OCI-LY7 (cell line): ENCODE measurements around the gene NARS2.

ENCODE experiments used
- CTCF ChIP-seq: fragments of 200-600 bp; sonication (generic); conservative IDR thresholded peaks from 2 replicates; pipeline ENCODE4 v1.5.1; 2014; ENCODE audit warnings: mild to moderate bottlenecking, antibody characterized with exemption, low read length, moderate library complexity, mixed read lengths
- EZH2phosphoT487 ChIP-seq: fragments of 200-600 bp; sonication (generic); IDR thresholded peaks from 2 replicates; pipeline ENCODE4 v1.6.1; 2018; ENCODE audit warnings: low read depth, borderline replicate concordance, mild to moderate bottlenecking, mixed run types, antibody characterized with exemption, low read length, moderate library complexity, mixed read lengths

DNA sequence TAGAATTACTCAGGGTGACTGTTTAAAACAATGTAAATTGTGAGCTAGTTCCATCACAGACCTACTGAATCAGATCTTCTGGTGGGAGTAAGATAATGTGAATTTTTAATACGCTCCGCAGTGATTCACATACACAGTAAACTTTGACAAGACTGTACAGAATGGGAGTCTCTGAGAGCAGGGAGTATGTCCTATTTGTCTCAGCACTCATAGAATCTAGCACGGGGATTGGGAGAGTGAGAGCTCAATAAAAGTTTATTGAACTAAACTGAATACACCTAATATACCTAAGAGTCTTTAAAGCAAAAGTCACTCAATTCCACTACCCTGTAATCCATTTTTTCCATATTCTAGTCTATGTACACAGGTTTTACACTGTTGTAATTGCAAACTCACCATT is 145.9 kb downstream of the NARS2 start:
- TF ChIP-seq CTCF (no peak), EZH2phosphoT487 (no peak)
